ENCODE results near the gene TWSG1. TPM values are rescaled to one million over a fixed set of nuclear protein-coding genes. Genes with fewer than 3 reads are reported as not detected.
A peak's percentile ranks its signal among the peaks of the same experiment; 100 is the strongest.

Gene TWSG1
- total and polyA plus RNA-seq, 10 of the 15 experiments (the other 5 are each of a cell fraction or from before 2014, with no cell fraction given) = 11.1 to 45.1 (median 27.7) TPM

DNA sequence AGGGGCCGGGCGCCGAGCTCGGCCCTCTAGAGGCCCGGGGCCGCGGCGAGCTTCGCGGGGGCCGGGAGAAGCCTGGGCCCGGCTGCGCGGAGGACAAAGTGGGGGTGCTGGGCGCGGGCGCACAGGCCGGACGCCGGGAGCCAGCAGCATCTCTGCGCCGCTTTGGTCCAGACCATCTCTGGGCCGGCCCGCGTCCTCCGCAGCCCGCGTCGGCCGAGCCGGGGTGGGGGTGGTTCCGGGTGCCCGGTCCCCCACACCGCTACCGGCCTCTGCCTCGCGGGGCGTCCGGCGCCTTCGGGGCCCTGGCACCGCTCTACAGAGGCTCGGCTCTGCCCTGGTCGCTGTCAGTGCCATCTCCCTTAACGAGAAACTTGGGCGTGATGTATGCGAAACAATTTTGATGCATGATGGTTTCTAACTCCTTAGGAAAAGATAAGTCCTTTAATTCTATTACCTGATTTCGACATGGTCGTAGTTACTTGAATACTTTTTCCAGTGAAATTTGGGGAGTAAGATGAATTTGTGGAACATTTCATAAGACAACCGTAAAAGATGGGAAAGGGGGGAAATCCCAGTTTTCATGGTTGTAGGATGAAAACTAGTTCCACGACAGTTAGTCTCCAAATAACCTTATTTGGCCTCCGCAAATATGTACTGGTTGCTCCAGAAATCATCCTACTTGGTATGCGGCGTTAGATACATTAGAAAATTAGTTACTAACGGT lies 562 bp downstream of the TWSG1 start (continued):
- TF ChIP-seq EZH2 (IDR thresholded peaks at IDR 0.05; ENCODE audit: borderline replicate concordance, control insufficient read depth, low read depth, low read length) = no peak

DNA sequence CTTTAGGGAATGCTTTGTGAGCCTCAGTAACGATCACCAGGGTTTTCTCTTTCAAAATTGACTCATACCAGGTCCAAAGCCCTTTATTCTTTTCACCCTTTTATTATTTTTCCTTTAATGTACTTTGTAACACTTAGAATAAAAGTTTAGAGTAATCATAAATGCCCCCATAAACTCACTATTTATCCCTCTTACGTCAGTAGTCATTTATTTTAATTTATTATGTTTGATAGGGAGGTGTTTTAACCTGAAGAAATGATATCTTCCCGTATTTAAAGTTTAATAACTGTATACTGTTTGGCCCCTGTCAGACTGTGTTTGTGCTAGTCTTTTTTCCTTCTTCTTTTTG lies 1.1 kb downstream of the TWSG1 start:
- Histone ChIP-seq H3K79me2 (ENCODE audit: control insufficient read depth, insufficient read depth, low read length) (peaks cover 38% of the 10 kb centered on the region), H3K4me3 (peak overlapping the region; percentile 79), H3K27me3 (replicated peaks in 1 of 2; ENCODE audit: control insufficient read depth in 2 of 2, insufficient read depth in 2 of 2, low read length in 1 of 2) (no peaks in the 10 kb centered on the region), H3K9me3 (replicated peaks; ENCODE audit: control insufficient read depth, insufficient read depth, low read length) (no peaks in the 10 kb centered on the region), H4K20me1 (ENCODE audit: control insufficient read depth, insufficient read depth) (no peaks in the 10 kb centered on the region), H2AFZ (ENCODE audit: control insufficient read depth, low read depth, low read length) (peak overlapping the region; percentile 42; the same call in 1 of the 2 replicates), H3K36me3 (ENCODE audit: control insufficient read depth in 2 of 2, insufficient read depth in 2 of 2, low read length in 1 of 2) (no peaks in the 10 kb centered on the region; a peak in 1 of 4 replicates), H3K4me1 (ENCODE audit: control insufficient read depth, insufficient read depth, low read length) (peaks cover 5% of the 10 kb centered on the region; the same call in 1 of the 2 replicates), H3K9ac (ENCODE audit: control insufficient read depth, insufficient read depth, low read length) (peak overlapping the region; percentile 66), H3K27ac (ENCODE audit: control insufficient read depth, insufficient read depth) (peak overlapping the region; percentile 36), H3K4me2 (ENCODE audit: control insufficient read depth, insufficient read depth) (peak overlapping the region; percentile 80)
- WGBS (ENCODE audit: insufficient coverage, insufficient replicate concordance, low lambda C conversion rate, missing lambda C conversion rate) = 14% methylated on average over 3 of the region's 3 CpGs
- ATAC-seq (no peak), DNase-seq (ENCODE audit: low read depth, low spot score) (no peak), FAIRE-seq (no peak)
- ChIA-PET POLR2A (no interaction called here), SMC1A (ENCODE audit: uncharacterized antibody, unreplicated experiment) (interaction anchor here (7.6 kb wide), 1 partner anchor 15 kb away, joined by 63 read pairs; no protein-coding TSS in a partner anchor), RAD21 (ENCODE audit: unreplicated experiment) (no interaction called here), CTCF (interaction anchor here (0.7 kb wide), 1 partner anchor 27 kb away, joined by 3 read pairs; no protein-coding TSS in a partner anchor)
- TSS peak; percentile 55 for BruUV-seq (replicated peaks)
- TF ChIP-seq MTA2 (IDR thresholded peaks at IDR 0.05; ENCODE audit: low read depth) = no peak
- TF ChIP-seq SIN3A (IDR thresholded peaks at IDR 0.05; ENCODE audit: low read depth, low read length) = no peak
- TF ChIP-seq HDAC2 (IDR thresholded peaks at IDR 0.05) = no peak
- TF ChIP-seq BRCA1 (IDR thresholded peaks at IDR 0.05; ENCODE audit: low read depth, low read length) = no peak
- TF ChIP-seq, protein P1, sequence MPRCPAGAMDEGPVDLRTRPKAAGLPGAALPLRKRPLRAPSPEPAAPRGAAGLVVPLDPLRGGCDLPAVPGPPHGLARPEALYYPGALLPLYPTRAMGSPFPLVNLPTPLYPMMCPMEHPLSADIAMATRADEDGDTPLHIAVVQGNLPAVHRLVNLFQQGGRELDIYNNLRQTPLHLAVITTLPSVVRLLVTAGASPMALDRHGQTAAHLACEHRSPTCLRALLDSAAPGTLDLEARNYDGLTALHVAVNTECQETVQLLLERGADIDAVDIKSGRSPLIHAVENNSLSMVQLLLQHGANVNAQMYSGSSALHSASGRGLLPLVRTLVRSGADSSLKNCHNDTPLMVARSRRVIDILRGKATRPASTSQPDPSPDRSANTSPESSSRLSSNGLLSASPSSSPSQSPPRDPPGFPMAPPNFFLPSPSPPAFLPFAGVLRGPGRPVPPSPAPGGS (IDR thresholded peaks at IDR 0.05; ENCODE audit: borderline replicate concordance, insufficient read depth, low read depth, low read length, poor library complexity, severe bottlenecking) = no peak
- TF ChIP-seq RAD21 (IDR thresholded peaks at IDR 0.05; ENCODE audit: insufficient read depth, low read depth, low read length) = no peak
- no peak for TF ChIP-seq HDAC6 (IDR thresholded peaks at IDR 0.05; ENCODE audit: unreplicated experiment)
- in situ Hi-C loops (cut with MboI) (loop anchor here (10.0 kb wide), 1 partner anchor 271 kb away; no protein-coding TSS in a partner anchor), intact Hi-C loops (cut with micrococcal nuclease; ENCODE audit: unreplicated experiment) (loop anchor here (2.0 kb wide), 3 partner anchors 17 to 181 kb away; partner anchors contain the start of gene RALBP1)
